Epithelial cell of esophagus (primary cell): Measurements from ENCODE around the gene OSBPL10.
"Not testable (repeated sequence)": the region's sequence is repeated elsewhere in the genome, so short reads cannot be mapped to it uniquely, and the experiment has no call there.

Experiments used
- DNase-seq: peaks from one replicate; pipeline ENCODE4 v3.0.0; 2010; ENCODE audit warnings: low read depth
- H3K4me3 ChIP-seq: 2 replicates; pipeline ENCODE4 v1.5.1; 2011; ENCODE audit warnings: mild to moderate bottlenecking, low read length, control low read depth
- TF ChIP-seq, protein P1 (sequence below): IDR thresholded peaks from 2 replicates; pipeline ENCODE4 v1.5.1; 2011; ENCODE audit warnings: low read depth, mild to moderate bottlenecking, low read length, control low read depth, inconsistent platforms; ENCODE audit not compliant: insufficient read depth; ENCODE audit errors: missing control alignments

The OSBPL10 gene

DNA sequence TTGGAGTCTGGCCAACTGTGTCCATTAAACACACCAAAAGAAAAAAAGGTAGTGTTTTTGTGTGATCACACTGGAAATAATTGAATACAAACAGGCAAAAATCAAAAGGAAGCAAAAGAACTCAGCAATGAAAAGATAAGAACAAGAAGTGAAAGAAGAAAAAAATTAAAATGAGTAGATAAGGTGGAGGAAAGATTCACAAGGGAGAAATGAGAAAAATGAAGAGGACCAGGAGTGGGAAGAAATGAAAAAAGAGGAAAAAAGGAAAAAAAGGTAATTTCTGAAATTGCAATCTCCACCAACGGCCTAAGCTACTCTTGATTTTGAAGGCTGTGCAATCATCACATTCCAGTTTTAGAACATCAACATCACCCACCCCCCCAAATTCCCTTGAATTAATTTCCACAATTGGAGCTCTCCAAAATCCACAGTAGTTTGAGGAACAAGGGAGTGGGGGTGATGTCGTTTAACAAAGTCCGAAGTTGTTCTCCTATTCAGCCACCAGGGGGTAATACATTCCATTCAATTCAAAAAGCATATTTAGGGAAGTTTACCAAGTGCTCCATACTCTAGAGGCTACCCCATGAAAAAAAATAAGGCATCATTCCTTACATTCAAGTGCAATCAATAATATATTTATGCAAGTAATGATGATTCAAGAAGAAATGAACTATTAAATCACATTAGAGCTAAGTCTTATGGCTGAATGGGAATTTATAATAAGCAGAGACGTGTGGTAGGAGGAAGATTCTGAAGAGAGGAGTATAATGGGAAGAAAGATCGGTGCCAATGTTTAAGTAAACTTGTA lies 37.9 kb upstream of the OSBPL10 start:
- H3K4me3 ChIP-seq = no peak overlapping the region
- DNase-seq = peak; percentile 62
- TF ChIP-seq, protein P1, sequence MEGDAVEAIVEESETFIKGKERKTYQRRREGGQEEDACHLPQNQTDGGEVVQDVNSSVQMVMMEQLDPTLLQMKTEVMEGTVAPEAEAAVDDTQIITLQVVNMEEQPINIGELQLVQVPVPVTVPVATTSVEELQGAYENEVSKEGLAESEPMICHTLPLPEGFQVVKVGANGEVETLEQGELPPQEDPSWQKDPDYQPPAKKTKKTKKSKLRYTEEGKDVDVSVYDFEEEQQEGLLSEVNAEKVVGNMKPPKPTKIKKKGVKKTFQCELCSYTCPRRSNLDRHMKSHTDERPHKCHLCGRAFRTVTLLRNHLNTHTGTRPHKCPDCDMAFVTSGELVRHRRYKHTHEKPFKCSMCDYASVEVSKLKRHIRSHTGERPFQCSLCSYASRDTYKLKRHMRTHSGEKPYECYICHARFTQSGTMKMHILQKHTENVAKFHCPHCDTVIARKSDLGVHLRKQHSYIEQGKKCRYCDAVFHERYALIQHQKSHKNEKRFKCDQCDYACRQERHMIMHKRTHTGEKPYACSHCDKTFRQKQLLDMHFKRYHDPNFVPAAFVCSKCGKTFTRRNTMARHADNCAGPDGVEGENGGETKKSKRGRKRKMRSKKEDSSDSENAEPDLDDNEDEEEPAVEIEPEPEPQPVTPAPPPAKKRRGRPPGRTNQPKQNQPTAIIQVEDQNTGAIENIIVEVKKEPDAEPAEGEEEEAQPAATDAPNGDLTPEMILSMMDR = peak; percentile 69

DNA sequence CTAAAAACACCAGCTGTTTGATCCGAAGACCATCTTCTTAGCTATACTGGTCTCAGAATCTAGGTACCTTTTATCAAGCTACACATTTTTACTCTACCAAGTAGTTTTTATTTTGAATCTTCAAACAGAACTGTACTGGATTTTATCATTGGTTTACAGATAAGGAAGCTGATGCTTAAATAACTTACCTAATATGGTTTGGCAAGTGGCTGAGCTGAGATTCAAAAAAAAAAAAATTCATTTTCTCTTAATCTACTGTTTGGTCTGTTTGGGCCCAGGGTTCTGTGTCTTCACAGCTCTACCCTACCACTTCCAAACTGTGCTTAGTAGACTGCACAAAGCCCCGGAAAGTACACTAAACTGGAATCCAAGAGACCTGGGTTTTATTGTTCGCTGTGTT lies 36.2 kb upstream of the OSBPL10 start:
- DNase-seq = no peak
- TF ChIP-seq, protein P1 = no peak
- no peak overlapping the region for H3K4me3 ChIP-seq

DNA sequence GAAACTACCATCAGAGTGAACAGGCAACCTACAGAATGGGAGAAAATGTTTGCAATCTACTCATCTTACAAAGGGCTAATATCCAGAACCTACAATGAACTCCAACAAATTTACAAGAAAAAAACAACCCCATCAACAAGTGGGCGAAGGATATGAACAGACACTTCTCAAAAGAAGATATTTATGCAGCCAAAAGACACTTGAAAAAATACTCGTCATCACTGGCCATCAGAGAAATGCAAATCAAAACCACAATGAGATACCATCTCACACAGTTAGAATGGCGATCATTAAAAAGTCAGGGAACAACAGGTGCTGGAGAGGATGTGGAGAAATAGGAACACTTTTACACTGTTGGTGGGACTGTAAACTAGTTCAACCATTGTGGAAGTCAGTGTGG lies 34.6 kb upstream of the OSBPL10 start:
- not testable (repeated sequence) for H3K4me3 ChIP-seq, DNase-seq

DNA sequence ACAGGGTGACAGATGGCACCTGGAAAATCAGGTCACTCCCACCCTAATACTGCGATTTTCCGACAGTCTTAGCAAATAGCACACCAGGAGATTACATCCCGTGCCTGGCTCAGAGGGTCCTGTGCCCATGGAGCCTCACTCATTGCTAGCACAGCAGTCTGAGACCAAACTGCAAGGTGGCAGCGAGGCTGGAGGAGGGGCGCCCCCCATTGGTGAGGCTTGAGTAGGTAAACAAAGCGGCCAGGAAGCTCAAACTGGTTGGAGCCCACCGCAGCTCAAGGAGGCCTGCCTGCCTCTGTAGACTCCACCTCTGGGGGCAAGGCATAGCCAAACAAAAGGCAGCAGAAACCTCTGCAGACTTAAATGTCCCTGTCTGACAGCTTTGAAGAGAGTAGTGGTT lies 29.6 kb upstream of the OSBPL10 start:
- not testable (repeated sequence) for DNase-seq, H3K4me3 ChIP-seq

DNA sequence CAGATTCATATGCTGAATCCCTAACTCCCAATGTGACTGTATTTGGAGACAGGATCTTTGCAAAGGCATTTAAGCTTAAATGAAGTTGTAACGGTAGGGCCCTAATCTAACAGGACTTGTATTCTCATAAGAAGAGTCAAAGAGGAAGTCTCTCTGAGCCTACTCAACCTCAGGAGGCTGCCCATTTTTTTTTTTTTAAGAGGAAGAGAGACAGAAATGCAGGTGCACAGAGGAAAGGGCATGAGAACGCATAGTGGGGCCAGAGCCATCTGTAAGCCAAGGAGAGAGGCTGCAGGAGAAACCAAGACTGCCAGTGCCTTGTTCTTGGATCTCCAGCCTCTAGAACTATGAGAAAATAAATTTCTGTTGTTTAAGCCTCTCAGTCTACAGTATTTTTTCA lies 28.9 kb upstream of the OSBPL10 start:
- DNase-seq = no peak
- no peak overlapping the region for H3K4me3 ChIP-seq
- TF ChIP-seq, protein P1 = no peak

DNA sequence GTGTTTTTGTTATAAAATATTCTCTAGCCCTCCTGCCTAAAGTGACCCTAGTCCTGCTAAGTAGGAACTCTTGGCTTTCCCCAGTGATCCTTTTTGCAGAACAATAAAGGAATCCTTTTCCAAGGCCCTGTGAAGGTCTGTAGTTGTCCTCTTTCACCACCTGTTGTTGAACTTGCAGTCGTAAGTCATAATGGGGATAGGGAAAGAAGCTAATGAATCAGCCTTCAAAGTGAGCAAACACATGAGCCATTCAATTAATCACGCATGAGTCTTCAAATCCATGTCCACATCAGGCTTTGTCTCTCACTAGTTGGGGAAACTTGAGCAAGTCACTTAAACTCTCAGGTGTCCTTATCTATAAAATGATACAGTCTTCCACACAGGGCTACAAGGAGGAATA lies 28.0 kb upstream of the OSBPL10 start:
- no peak overlapping the region for H3K4me3 ChIP-seq
- TF ChIP-seq, protein P1 = no peak
- peak; percentile 95 for DNase-seq

DNA sequence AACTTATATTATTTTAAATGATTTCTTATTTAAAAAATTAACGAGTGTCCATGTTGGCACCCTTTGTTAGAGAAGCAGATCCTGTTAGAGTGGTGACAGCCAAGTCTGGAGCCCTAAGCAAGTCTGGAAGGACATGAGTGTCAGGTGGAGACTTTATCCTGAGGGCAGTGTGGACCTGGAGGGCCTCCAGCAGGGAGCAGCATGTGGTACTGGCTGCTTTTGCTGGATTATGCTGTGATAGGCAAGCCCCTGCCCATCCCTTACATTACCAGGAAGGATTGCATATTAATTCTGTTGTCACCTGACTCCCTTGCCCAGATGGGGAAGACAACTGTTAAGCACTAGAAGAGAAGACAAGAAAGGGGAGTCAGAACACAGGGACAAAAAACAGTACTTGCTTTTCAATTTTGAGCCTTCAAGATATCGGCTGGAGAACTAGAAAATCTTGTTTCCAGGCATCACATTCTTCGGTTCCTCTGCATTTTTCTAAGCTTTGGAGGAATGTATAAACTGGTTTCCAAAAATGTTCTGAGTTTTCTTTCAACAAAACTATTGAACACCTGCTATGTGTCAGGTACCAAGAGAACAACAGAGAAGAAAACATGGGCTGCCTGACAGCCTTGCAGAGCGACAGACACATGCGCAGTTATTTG lies 23.2 kb upstream of the OSBPL10 start:
- TF ChIP-seq, protein P1 = peak; percentile 48
- H3K4me3 ChIP-seq = no peak overlapping the region
- DNase-seq = peak; percentile 51

DNA sequence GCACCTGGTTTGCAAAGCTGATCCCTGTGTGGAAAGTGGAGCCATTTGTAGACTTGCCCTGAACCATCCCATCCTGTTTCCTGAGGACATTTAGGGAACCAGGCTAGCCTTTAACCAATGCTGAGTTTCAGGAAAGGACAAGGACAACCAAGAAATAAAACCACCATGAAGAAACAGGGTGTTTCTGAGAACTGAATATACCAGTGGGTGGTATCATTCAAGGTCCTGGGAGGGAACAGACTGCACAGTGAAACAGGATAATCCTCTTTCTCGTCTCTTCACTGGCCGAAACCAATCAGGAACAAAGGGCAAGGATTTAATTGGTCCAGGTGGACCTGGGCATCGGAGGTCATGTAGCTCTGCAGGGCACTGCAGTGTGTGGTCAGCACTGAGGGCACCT lies 22.3 kb upstream of the OSBPL10 start:
- DNase-seq = no peak
- TF ChIP-seq, protein P1 = no peak
- H3K4me3 ChIP-seq = no peak overlapping the region
